Endothelial cell of umbilical vein (primary cell): ENCODE measurements around the gene FREM3. TPM values are rescaled to one million over a fixed set of nuclear protein-coding genes. Genes with fewer than 3 reads are reported as not detected.

ENCODE experiments used
- BruUV-seq: library from RNA; stranded (reverse); fragments of 400-500 nt; replicated peaks from 2 replicates; lab custom pipeline; 2021; lab: Mats Ljungman, UMichigan
- CTCF ChIA-PET: fragments of 300-600, 350-600 bp; sonication (Branson Sonifier 250); formaldehyde crosslinking; loops from one replicate; lab custom pipeline; 2021; ENCODE audit warnings: antibody characterized with exemption, inconsistent platforms; lab: Charles Lee
- POLR2A ChIA-PET: fragments of 300-600, 350-600 bp; sonication (Branson Sonifier 250); formaldehyde crosslinking; loops from one replicate; lab custom pipeline; 2021; ENCODE audit warnings: antibody characterized with exemption, inconsistent platforms; lab: Charles Lee
- DNase-seq: peaks from one replicate; pipeline ENCODE4 v3.0.0-alpha.2; 2011; ENCODE audit warnings: low read depth, low spot score
- FAIRE-seq: peaks from 2 replicates; lab custom pipeline; 2011; peaks lifted over from hg19 to GRCh38; lab: Jason Lieb, UNC
- H2AFZ ChIP-seq: 2 replicates; pipeline ENCODE4 v1.6.0; 2012; ENCODE audit warnings: low read depth, low read length, control low read depth, inconsistent platforms
- H3K27ac ChIP-seq: 2 replicates; pipeline ENCODE4 v1.5.1; 2011; ENCODE audit warnings: low read depth, mild to moderate bottlenecking, control low read depth, low read length, moderate library complexity; ENCODE audit not compliant: insufficient read depth
- H3K27me3 ChIP-seq, 2 experiments: 2 replicates each; pipeline versions ENCODE4 v1.6.0 to v1.6.1; 2011; ENCODE audit warnings: low read length in 2 of 2, mixed read lengths in 1 of 2; ENCODE audit not compliant: control insufficient read depth in 2 of 2, insufficient read depth in 2 of 2
- H3K36me3 ChIP-seq, 2 experiments: 2 replicates in 1 of 2; 3 replicates in 1 of 2; pipeline ENCODE4 v1.5.1; 2011; ENCODE audit warnings: low read length in 2 of 2, mild to moderate bottlenecking in 1 of 2, moderate library complexity in 1 of 2; ENCODE audit not compliant: control insufficient read depth in 2 of 2, insufficient read depth in 2 of 2; ENCODE audit errors: extremely low read depth in 1 of 2
- H3K4me1 ChIP-seq: 3 replicates; pipeline ENCODE4 v1.5.1; 2011; ENCODE audit warnings: mild to moderate bottlenecking, low read length; ENCODE audit not compliant: control insufficient read depth, insufficient read depth; ENCODE audit errors: extremely low read depth
- H3K4me2 ChIP-seq: 2 replicates; pipeline ENCODE4 v1.6.1; 2011; ENCODE audit warnings: low read length, control low read depth, mixed read lengths; ENCODE audit not compliant: insufficient read depth
- H3K4me3 ChIP-seq, 3 experiments: fragments of 200-600 bp in 1 of 3; sonication (generic), shearing (Covaris generic) in 1 of 3; replicated peaks in 1 of 3; 2 replicates each; pipeline ENCODE4 v1.5.1; 2011 to 2016; ENCODE audit warnings: control low read depth in 3 of 3, low read length in 3 of 3, mild to moderate bottlenecking in 2 of 3, inconsistent platforms in 1 of 3, low read depth in 1 of 3, moderate library complexity in 1 of 3; ENCODE audit not compliant: insufficient read depth in 1 of 3
- H3K79me2 ChIP-seq: 2 replicates; pipeline ENCODE4 v1.6.0; 2012; ENCODE audit warnings: low read length, inconsistent platforms; ENCODE audit not compliant: control insufficient read depth, insufficient read depth
- H3K9ac ChIP-seq: replicated peaks from 2 replicates; pipeline ENCODE3; 2011; ENCODE audit warnings: low read length, control low read depth; ENCODE audit not compliant: insufficient read depth; ENCODE audit errors: extremely low read depth
- H3K9me1 ChIP-seq: replicated peaks from 3 replicates; pipeline ENCODE4 v1.6.0; 2011; ENCODE audit warnings: mild to moderate bottlenecking, low read length; ENCODE audit not compliant: control insufficient read depth, insufficient read depth; ENCODE audit errors: extremely low read depth
- H3K9me3 ChIP-seq: replicated peaks from 2 replicates; pipeline ENCODE4 v1.5.1; 2012; ENCODE audit warnings: low read length, inconsistent platforms; ENCODE audit not compliant: control insufficient read depth, insufficient read depth
- H4K20me1 ChIP-seq: replicated peaks from 2 replicates; pipeline ENCODE3; 2011; ENCODE audit warnings: mild to moderate bottlenecking, low read length; ENCODE audit not compliant: control insufficient read depth, insufficient read depth; ENCODE audit errors: extremely low read depth
- CTCF ChIP-seq, 2 donors: IDR thresholded peaks; 1 replicate in 1 of 2; 2 replicates in 1 of 2; pipeline ENCODE4 v1.5.1; 2011; ENCODE audit warnings: low read length in 2 of 2, mild to moderate bottlenecking in 2 of 2, moderate library complexity in 2 of 2, control low read depth in 1 of 2, inconsistent platforms in 1 of 2, low read depth in 1 of 2; ENCODE audit not compliant: insufficient read depth in 1 of 2; ENCODE audit errors: extremely low read depth in 1 of 2
- EZH2 ChIP-seq: IDR thresholded peaks from 2 replicates; pipeline ENCODE4 v1.6.1; 2012; ENCODE audit warnings: borderline replicate concordance, low read depth, mild to moderate bottlenecking, moderate library complexity, low read length, inconsistent platforms; ENCODE audit not compliant: severe bottlenecking
- FOS ChIP-seq: IDR thresholded peaks from 2 replicates; pipeline ENCODE4 v1.6.1; 2011; ENCODE audit warnings: mild to moderate bottlenecking, low read length, moderate library complexity, borderline replicate concordance; ENCODE audit not compliant: insufficient read depth
- GATA2 ChIP-seq: IDR thresholded peaks from 2 replicates; pipeline ENCODE4 v1.7.0; 2011; ENCODE audit warnings: low read depth, mild to moderate bottlenecking, moderate library complexity, mixed read lengths, low read length; ENCODE audit not compliant: insufficient read length, insufficient read depth
- JUN ChIP-seq: IDR thresholded peaks from 2 replicates; pipeline ENCODE4 v1.6.1; 2011; ENCODE audit warnings: borderline replicate concordance, low read depth; ENCODE audit not compliant: insufficient read length, insufficient read depth
- MYC ChIP-seq: IDR thresholded peaks from one replicate; pipeline ENCODE4 v1.6.1; 2011; ENCODE audit warnings: mild to moderate bottlenecking, low read depth, low read length
- POLR2A ChIP-seq: IDR thresholded peaks from 2 replicates; pipeline ENCODE4 v1.6.1; 2012; ENCODE audit warnings: low read depth, mild to moderate bottlenecking, control low read depth, low read length
- POLR2AphosphoS5 ChIP-seq: IDR thresholded peaks from 2 replicates; pipeline ENCODE4 v1.6.1; 2012; ENCODE audit warnings: low read depth, mild to moderate bottlenecking, control low read depth, low read length, moderate library complexity; ENCODE audit not compliant: insufficient read depth
- dilution Hi-C: fragments of 300-500 bp; cut with MboI; formaldehyde crosslinking; loops from one replicate; pipeline ENCODE4 v1.15.0; 2019; ENCODE audit warnings: low sequenced_read_pairs; ENCODE audit not compliant: extremely low pct_ligation_motif_present
- intact Hi-C: fragments of 100-400 bp; cut with micrococcal nuclease; formaldehyde crosslinking; loops from one replicate; pipeline ENCODE4 v1.10.0; 2022
- polyA plus RNA-seq, 4 experiments: library from polyadenylated mRNA; depleted of rRNA in 3 of 4; stranded (reverse) in 3 of 4; unstranded in 1 of 4; fragments of >200 nt; gene quantifications; 2 replicates each; pipeline versions ENCODE4 v1.2.1 to v1.2.3, GENCODE V29; 2011 to 2012; ENCODE audit warnings: missing spikeins in 1 of 4
- total RNA-seq: library from RNA; stranded (reverse); gene quantifications from 2 replicates; pipeline ENCODE4 v1.2.3, GENCODE V29; 2021
- TF ChIP-seq, protein P1 (sequence below): IDR thresholded peaks from 2 replicates; pipeline ENCODE4 v1.6.1; 2011; ENCODE audit not compliant: insufficient read depth, insufficient read length

FREM3 gene
- total and polyA plus RNA-seq, 2 donors (not counting 3 experiments of a cell fraction or from before 2014, with no cell fraction given): 0.04 to 0.08 TPM

DNA sequence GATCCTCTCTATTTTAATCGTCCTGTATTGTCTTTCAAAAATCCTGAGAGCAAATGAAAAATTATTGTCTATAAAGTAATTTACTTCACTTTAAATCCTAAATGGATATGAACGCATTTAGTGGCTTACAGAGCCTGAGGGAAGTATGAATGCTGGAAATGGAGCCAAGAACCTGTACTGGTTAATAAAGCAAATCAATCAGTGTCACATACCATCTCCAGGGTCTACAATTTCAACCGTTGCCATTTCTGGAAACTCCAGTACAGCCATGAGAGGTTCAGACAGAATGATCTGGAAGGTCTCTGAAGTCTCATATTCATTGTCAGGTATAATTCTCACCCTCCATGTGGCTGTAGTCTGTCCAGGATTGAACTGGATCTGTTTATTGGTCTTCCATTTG lies 76.6 kb downstream of the FREM3 start:
- BruUV-seq: no TSS peak
- no peak for DNase-seq
- Histone ChIP-seq H3K4me3 (no peak overlapping the region), H3K27me3 (no peaks in the 10 kb centered on the region), H3K36me3 (no peaks in the 10 kb centered on the region), H4K20me1 (no peaks in the 10 kb centered on the region), H3K9me3 (no peaks in the 10 kb centered on the region), H3K4me1 (no peaks in the 10 kb centered on the region), H2AFZ (no peak overlapping the region), H3K79me2 (no peaks in the 10 kb centered on the region), H3K9me1 (no peaks in the 10 kb centered on the region), H3K4me2 (no peak overlapping the region), H3K27ac (no peak overlapping the region), H3K9ac (no peak overlapping the region)
- dilution Hi-C loops (no loop called here), intact Hi-C loops (no loop called here)
- ChIA-PET POLR2A (no interaction called here), CTCF (no interaction called here)
- TF ChIP-seq JUN: no peak
- TF ChIP-seq, protein P1, sequence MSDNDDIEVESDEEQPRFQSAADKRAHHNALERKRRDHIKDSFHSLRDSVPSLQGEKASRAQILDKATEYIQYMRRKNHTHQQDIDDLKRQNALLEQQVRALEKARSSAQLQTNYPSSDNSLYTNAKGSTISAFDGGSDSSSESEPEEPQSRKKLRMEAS: no peak
- TF ChIP-seq MYC: no peak
- no peak for TF ChIP-seq CTCF (IDR thresholded peaks at IDR 0.05; ENCODE audit: extremely low read depth in 1 of 2, insufficient read depth in 1 of 2, low read depth in 1 of 2, low read length in 2 of 2)
- no peak for TF ChIP-seq FOS
- TF ChIP-seq POLR2A: no peak
- TF ChIP-seq GATA2: no peak
- no peak for TF ChIP-seq EZH2
- no peak for TF ChIP-seq POLR2AphosphoS5
- no peak for FAIRE-seq
